Panc1 (cell line): ENCODE data around the gene AP3B2. TPM values are rescaled to one million over a fixed set of nuclear protein-coding genes. Genes with fewer than 3 reads are reported as not detected.

Experiments used
- ATAC-seq: fragments of 200-7000 bp; cut with Tn5 transposase; 2 replicates; pipeline ENCODE4 v1.9.1; 2020; ENCODE audit warnings: mild to moderate bottlenecking, moderate library complexity
- BruUV-seq: library from RNA; stranded (reverse); fragments of 400-500 nt; replicated peaks from 2 replicates; lab custom pipeline; 2021; lab: Mats Ljungman, UMichigan
- CTCF ChIA-PET: fragments of 300-600 bp; sonication (Branson Sonifier 250); formaldehyde crosslinking; loops from one replicate; lab custom pipeline; 2022; ENCODE audit warnings: antibody characterized with exemption; lab: Charles Lee
- POLR2A ChIA-PET: fragments of 300-600 bp; sonication (Branson Sonifier 250); formaldehyde crosslinking; loops from one replicate; lab custom pipeline; 2022; ENCODE audit warnings: antibody characterized with exemption; lab: Charles Lee
- DNase-seq: peaks from one replicate; pipeline ENCODE4 v3.0.0-alpha.2; 2010; ENCODE audit warnings: low read depth, low spot score
- H3K27ac ChIP-seq: 2 replicates; pipeline ENCODE4 v1.5.1; 2011; ENCODE audit warnings: mild to moderate bottlenecking, low read length, inconsistent platforms
- H3K27me3 ChIP-seq: fragments of 200-500 bp; sonication (Bioruptor generic); 2 replicates; pipeline ENCODE4 v1.6.0; 2014; ENCODE audit warnings: low read length, inconsistent platforms; ENCODE audit not compliant: control insufficient read depth, insufficient read depth
- H3K36me3 ChIP-seq: fragments of 200-500 bp; sonication (Bioruptor generic); 2 replicates; pipeline ENCODE4 v1.5.1; 2014; ENCODE audit warnings: inconsistent platforms, mild to moderate bottlenecking, low read length, moderate library complexity; ENCODE audit not compliant: control insufficient read depth, insufficient read depth
- H3K4me1 ChIP-seq: 2 replicates; pipeline ENCODE4 v1.5.1; 2011; ENCODE audit warnings: inconsistent platforms, mild to moderate bottlenecking, low read length, moderate library complexity; ENCODE audit not compliant: control insufficient read depth, insufficient read depth
- H3K4me3 ChIP-seq, 2 experiments: 2 replicates each; pipeline ENCODE4 v1.5.1; 2011 to 2012; ENCODE audit warnings: low read depth in 2 of 2, low read length in 2 of 2, mild to moderate bottlenecking in 2 of 2, inconsistent platforms in 1 of 2, moderate library complexity in 1 of 2
- H3K9me3 ChIP-seq: fragments of 200-500 bp; sonication (Bioruptor generic); 2 replicates; pipeline ENCODE4 v1.5.1; 2014; ENCODE audit warnings: low read depth, mild to moderate bottlenecking, inconsistent platforms, low read length, moderate library complexity; ENCODE audit not compliant: control insufficient read depth, insufficient read depth
- CTCF ChIP-seq: fragments of 450-650 bp; IDR thresholded peaks from 2 replicates; pipeline ENCODE4 v1.5.1; 2017; ENCODE audit warnings: mild to moderate bottlenecking
- POLR2AphosphoS5 ChIP-seq: IDR thresholded peaks from 2 replicates; pipeline ENCODE4 v1.6.1; 2012; ENCODE audit warnings: mild to moderate bottlenecking, low read depth, low read length, moderate library complexity
- REST ChIP-seq, 2 experiments: IDR thresholded peaks; 2 replicates each; pipeline ENCODE4 v1.6.1; 2011 to 2012; ENCODE audit warnings: low read depth in 2 of 2, control low read depth in 1 of 2, low read length in 1 of 2, mild to moderate bottlenecking in 1 of 2, moderate library complexity in 1 of 2; ENCODE audit not compliant: insufficient read depth in 1 of 2
- SIN3A ChIP-seq: IDR thresholded peaks from 2 replicates; pipeline ENCODE4 v1.6.1; 2012; ENCODE audit warnings: low read depth, mild to moderate bottlenecking, low read length, moderate library complexity, borderline replicate concordance; ENCODE audit not compliant: insufficient read depth
- TCF7L2 ChIP-seq: IDR thresholded peaks from 2 replicates; pipeline ENCODE4 v1.6.1; 2011; ENCODE audit warnings: mild to moderate bottlenecking, low read depth, low read length, inconsistent platforms
- in situ Hi-C: cut with HindIII; loops from 2 replicates; pipeline ENCODE4 v1.10.0; 2016; ENCODE audit warnings: low sequenced_read_pairs, low pct_unique_long_range_greater_than_20kb
- intact Hi-C: fragments of 100-400 bp; cut with micrococcal nuclease; formaldehyde crosslinking; loops from one replicate; pipeline ENCODE4 v1.10.0; 2022; ENCODE audit not compliant: unreplicated experiment
- total RNA-seq: library from RNA; stranded (reverse); gene quantifications from one replicate; pipeline ENCODE4 v1.2.1, GENCODE V29; 2021; ENCODE audit not compliant: unreplicated experiment

Gene AP3B2
- total RNA-seq, 1 experiment from 2014 or later, result 0.95 TPM

GRCh38 chr15:82647835-82648256, 61.8 kb downstream of the AP3B2 start:
- DNase-seq (no peak), ATAC-seq (peak; percentile 86)
- no peaks in the 10 kb centered on the region for H3K36me3 ChIP-seq
- peak overlapping the region; percentile 51 to 57 for H3K4me3 ChIP-seq
- peaks cover 33% of the 10 kb centered on the region for H3K4me1 ChIP-seq
- H3K27ac ChIP-seq, result peak overlapping the region; percentile 71; the same call in 1 of the 2 replicates
- ChIA-PET CTCF (no interaction called here), POLR2A (no interaction called here)
- in situ Hi-C loops (no loop called here), intact Hi-C loops (no loop called here)
- no TSS peak for BruUV-seq
- H3K27me3 ChIP-seq, result no peaks in the 10 kb centered on the region
- TF ChIP-seq TCF7L2, result no peak
- TF ChIP-seq CTCF, result no peak
- TF ChIP-seq SIN3A, result no peak
- TF ChIP-seq REST (IDR thresholded peaks at IDR 0.05; ENCODE audit: insufficient read depth in 1 of 2, low read depth in 2 of 2, low read length in 1 of 2), result no peak
- no peak; the same call in 1 of the 2 replicates for TF ChIP-seq POLR2AphosphoS5
- H3K9me3 ChIP-seq, result no peaks in the 10 kb centered on the region

- Histone ChIP-seq H3K9me3 (no peaks in the 10 kb centered on the region), H3K4me1 (peaks cover 33% of the 10 kb centered on the region), H3K36me3 (no peaks in the 10 kb centered on the region), H3K27ac (peak within 1 kb of the TSS; percentile 71), H3K27me3 (no peaks in the 10 kb centered on the region), H3K4me3 (peak within 1 kb of the TSS; percentile 51 to 57)
- ATAC-seq (peak; percentile 84), DNase-seq (no peak)
- in situ Hi-C loops (no loop called here), intact Hi-C loops (no loop called here)
- TF ChIP-seq CTCF (peak; percentile 56; the same call in 1 of the 2 replicates), POLR2AphosphoS5 (peak; percentile 48), TCF7L2 (peak; percentile 65), REST (IDR thresholded peaks at IDR 0.05; ENCODE audit: insufficient read depth in 1 of 2, low read depth in 2 of 2, low read length in 1 of 2) (no peak), SIN3A (peak; percentile 6; the same call in 1 of the 2 replicates)
- ChIA-PET CTCF (no interaction called here), POLR2A (interaction anchor here (0.6 kb wide), 1 partner anchor 15 kb away, joined by 3 read pairs; no protein-coding TSS in a partner anchor)
- BruUV-seq, result no TSS peak
These were observed 62.4 kb downstream of the AP3B2 start, which contains the start of gene CPEB1 for GRCh38 chr15:82647045-82647834. Gene CPEB1 (minus strand): TSS chr15:82647363. CDS start chr15:82628459, 18,904 bp downstream.
